Panc1 (cell line): ENCODE measurements around the gene RHOG. TPM values are rescaled to one million over a fixed set of nuclear protein-coding genes. Genes with fewer than 3 reads are reported as not detected.

ENCODE experiments used
- ATAC-seq: fragments of 200-7000 bp; cut with Tn5 transposase; 2 replicates; pipeline ENCODE4 v1.9.1; 2020; ENCODE audit warnings: mild to moderate bottlenecking, moderate library complexity
- BruUV-seq: library from RNA; stranded (reverse); fragments of 400-500 nt; replicated peaks from 2 replicates; lab custom pipeline; 2021; lab: Mats Ljungman, UMichigan
- CTCF ChIA-PET: fragments of 300-600 bp; sonication (Branson Sonifier 250); formaldehyde crosslinking; loops from one replicate; lab custom pipeline; 2022; ENCODE audit warnings: antibody characterized with exemption; lab: Charles Lee
- POLR2A ChIA-PET: fragments of 300-600 bp; sonication (Branson Sonifier 250); formaldehyde crosslinking; loops from one replicate; lab custom pipeline; 2022; ENCODE audit warnings: antibody characterized with exemption; lab: Charles Lee
- DNase-seq: peaks from one replicate; pipeline ENCODE4 v3.0.0-alpha.2; 2010; ENCODE audit warnings: low read depth, low spot score
- H3K27ac ChIP-seq: 2 replicates; pipeline ENCODE4 v1.5.1; 2011; ENCODE audit warnings: mild to moderate bottlenecking, low read length, inconsistent platforms
- H3K27me3 ChIP-seq: fragments of 200-500 bp; sonication (Bioruptor generic); 2 replicates; pipeline ENCODE4 v1.6.0; 2014; ENCODE audit warnings: low read length, inconsistent platforms; ENCODE audit not compliant: control insufficient read depth, insufficient read depth
- H3K36me3 ChIP-seq: fragments of 200-500 bp; sonication (Bioruptor generic); 2 replicates; pipeline ENCODE4 v1.5.1; 2014; ENCODE audit warnings: inconsistent platforms, mild to moderate bottlenecking, low read length, moderate library complexity; ENCODE audit not compliant: control insufficient read depth, insufficient read depth
- H3K4me1 ChIP-seq: 2 replicates; pipeline ENCODE4 v1.5.1; 2011; ENCODE audit warnings: inconsistent platforms, mild to moderate bottlenecking, low read length, moderate library complexity; ENCODE audit not compliant: control insufficient read depth, insufficient read depth
- H3K4me3 ChIP-seq, 2 experiments: 2 replicates each; pipeline ENCODE4 v1.5.1; 2011 to 2012; ENCODE audit warnings: low read depth in 2 of 2, low read length in 2 of 2, mild to moderate bottlenecking in 2 of 2, inconsistent platforms in 1 of 2, moderate library complexity in 1 of 2
- H3K9me3 ChIP-seq: fragments of 200-500 bp; sonication (Bioruptor generic); 2 replicates; pipeline ENCODE4 v1.5.1; 2014; ENCODE audit warnings: low read depth, mild to moderate bottlenecking, inconsistent platforms, low read length, moderate library complexity; ENCODE audit not compliant: control insufficient read depth, insufficient read depth
- POLR2AphosphoS5 ChIP-seq: IDR thresholded peaks from 2 replicates; pipeline ENCODE4 v1.6.1; 2012; ENCODE audit warnings: mild to moderate bottlenecking, low read depth, low read length, moderate library complexity
- SIN3A ChIP-seq: IDR thresholded peaks from 2 replicates; pipeline ENCODE4 v1.6.1; 2012; ENCODE audit warnings: low read depth, mild to moderate bottlenecking, low read length, moderate library complexity, borderline replicate concordance; ENCODE audit not compliant: insufficient read depth
- TCF7L2 ChIP-seq: IDR thresholded peaks from 2 replicates; pipeline ENCODE4 v1.6.1; 2011; ENCODE audit warnings: mild to moderate bottlenecking, low read depth, low read length, inconsistent platforms
- in situ Hi-C: cut with HindIII; loops from 2 replicates; pipeline ENCODE4 v1.10.0; 2016; ENCODE audit warnings: low sequenced_read_pairs, low pct_unique_long_range_greater_than_20kb
- intact Hi-C: fragments of 100-400 bp; cut with micrococcal nuclease; formaldehyde crosslinking; loops from one replicate; pipeline ENCODE4 v1.10.0; 2022; ENCODE audit not compliant: unreplicated experiment
- total RNA-seq: library from RNA; stranded (reverse); gene quantifications from one replicate; pipeline ENCODE4 v1.2.1, GENCODE V29; 2021; ENCODE audit not compliant: unreplicated experiment
- TF ChIP-seq, protein P1 (sequence below): fragments of 450-650 bp; IDR thresholded peaks from 2 replicates; pipeline ENCODE4 v1.5.1; 2017; ENCODE audit warnings: mild to moderate bottlenecking
- TF ChIP-seq, protein P2 (sequence below), 2 experiments: IDR thresholded peaks; 2 replicates each; pipeline ENCODE4 v1.6.1; 2011 to 2012; ENCODE audit warnings: low read depth in 2 of 2, control low read depth in 1 of 2, low read length in 1 of 2, mild to moderate bottlenecking in 1 of 2, moderate library complexity in 1 of 2; ENCODE audit not compliant: insufficient read depth in 1 of 2

Gene RHOG
- total RNA-seq, 1 experiment from 2014 or later: 156 TPM

DNA sequence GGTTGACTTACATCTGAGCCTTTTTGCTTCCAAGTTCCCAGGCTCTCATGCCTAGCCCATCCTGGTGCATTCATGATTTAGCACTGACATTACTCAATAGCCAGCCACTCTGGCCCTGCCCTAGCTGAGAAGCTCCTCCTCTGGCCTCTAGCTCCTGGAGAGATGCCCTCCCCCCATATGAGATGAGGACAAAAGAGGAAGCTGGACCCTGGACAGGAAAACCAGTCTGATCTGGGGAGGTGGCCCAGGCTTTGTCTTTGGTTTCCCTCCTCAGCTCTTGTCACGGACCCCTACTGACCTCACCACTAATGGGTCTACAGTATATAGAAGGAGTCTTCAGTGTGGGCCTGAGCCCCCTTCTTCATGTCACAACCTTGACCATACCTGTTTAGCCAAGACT lies 3.0 kb downstream of the RHOG start:
- in situ Hi-C loops: no loop called here
- H3K9me3 ChIP-seq: no peaks in the 10 kb centered on the region
- H3K36me3 ChIP-seq: 0 out of 2 replicates have a peak, but pooled peaks cover 2% of the 10 kb centered on the region
- no TSS peak for BruUV-seq
- DNase-seq (no peak), ATAC-seq (no peak)
- H3K27ac ChIP-seq: no peak overlapping the region
- POLR2A ChIA-PET: no interaction called here
- H3K4me3 ChIP-seq: no peak overlapping the region
- TF ChIP-seq POLR2AphosphoS5 (no peak), SIN3A (no peak), TCF7L2 (no peak)
- TF ChIP-seq, protein P1, sequence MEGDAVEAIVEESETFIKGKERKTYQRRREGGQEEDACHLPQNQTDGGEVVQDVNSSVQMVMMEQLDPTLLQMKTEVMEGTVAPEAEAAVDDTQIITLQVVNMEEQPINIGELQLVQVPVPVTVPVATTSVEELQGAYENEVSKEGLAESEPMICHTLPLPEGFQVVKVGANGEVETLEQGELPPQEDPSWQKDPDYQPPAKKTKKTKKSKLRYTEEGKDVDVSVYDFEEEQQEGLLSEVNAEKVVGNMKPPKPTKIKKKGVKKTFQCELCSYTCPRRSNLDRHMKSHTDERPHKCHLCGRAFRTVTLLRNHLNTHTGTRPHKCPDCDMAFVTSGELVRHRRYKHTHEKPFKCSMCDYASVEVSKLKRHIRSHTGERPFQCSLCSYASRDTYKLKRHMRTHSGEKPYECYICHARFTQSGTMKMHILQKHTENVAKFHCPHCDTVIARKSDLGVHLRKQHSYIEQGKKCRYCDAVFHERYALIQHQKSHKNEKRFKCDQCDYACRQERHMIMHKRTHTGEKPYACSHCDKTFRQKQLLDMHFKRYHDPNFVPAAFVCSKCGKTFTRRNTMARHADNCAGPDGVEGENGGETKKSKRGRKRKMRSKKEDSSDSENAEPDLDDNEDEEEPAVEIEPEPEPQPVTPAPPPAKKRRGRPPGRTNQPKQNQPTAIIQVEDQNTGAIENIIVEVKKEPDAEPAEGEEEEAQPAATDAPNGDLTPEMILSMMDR: no peak
- TF ChIP-seq, protein P2, sequence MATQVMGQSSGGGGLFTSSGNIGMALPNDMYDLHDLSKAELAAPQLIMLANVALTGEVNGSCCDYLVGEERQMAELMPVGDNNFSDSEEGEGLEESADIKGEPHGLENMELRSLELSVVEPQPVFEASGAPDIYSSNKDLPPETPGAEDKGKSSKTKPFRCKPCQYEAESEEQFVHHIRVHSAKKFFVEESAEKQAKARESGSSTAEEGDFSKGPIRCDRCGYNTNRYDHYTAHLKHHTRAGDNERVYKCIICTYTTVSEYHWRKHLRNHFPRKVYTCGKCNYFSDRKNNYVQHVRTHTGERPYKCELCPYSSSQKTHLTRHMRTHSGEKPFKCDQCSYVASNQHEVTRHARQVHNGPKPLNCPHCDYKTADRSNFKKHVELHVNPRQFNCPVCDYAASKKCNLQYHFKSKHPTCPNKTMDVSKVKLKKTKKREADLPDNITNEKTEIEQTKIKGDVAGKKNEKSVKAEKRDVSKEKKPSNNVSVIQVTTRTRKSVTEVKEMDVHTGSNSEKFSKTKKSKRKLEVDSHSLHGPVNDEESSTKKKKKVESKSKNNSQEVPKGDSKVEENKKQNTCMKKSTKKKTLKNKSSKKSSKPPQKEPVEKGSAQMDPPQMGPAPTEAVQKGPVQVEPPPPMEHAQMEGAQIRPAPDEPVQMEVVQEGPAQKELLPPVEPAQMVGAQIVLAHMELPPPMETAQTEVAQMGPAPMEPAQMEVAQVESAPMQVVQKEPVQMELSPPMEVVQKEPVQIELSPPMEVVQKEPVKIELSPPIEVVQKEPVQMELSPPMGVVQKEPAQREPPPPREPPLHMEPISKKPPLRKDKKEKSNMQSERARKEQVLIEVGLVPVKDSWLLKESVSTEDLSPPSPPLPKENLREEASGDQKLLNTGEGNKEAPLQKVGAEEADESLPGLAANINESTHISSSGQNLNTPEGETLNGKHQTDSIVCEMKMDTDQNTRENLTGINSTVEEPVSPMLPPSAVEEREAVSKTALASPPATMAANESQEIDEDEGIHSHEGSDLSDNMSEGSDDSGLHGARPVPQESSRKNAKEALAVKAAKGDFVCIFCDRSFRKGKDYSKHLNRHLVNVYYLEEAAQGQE (IDR thresholded peaks at IDR 0.05; ENCODE audit: insufficient read depth in 1 of 2, low read depth in 2 of 2, low read length in 1 of 2): no peak
- CTCF ChIA-PET: interaction anchor here (0.6 kb wide), 1 partner anchor 103 kb away, joined by 3 read pairs; no protein-coding TSS in a partner anchor
- intact Hi-C loops: no loop called here
- peaks cover 43% of the 10 kb centered on the region for H3K4me1 ChIP-seq
- H3K27me3 ChIP-seq: no peaks in the 10 kb centered on the region

DNA sequence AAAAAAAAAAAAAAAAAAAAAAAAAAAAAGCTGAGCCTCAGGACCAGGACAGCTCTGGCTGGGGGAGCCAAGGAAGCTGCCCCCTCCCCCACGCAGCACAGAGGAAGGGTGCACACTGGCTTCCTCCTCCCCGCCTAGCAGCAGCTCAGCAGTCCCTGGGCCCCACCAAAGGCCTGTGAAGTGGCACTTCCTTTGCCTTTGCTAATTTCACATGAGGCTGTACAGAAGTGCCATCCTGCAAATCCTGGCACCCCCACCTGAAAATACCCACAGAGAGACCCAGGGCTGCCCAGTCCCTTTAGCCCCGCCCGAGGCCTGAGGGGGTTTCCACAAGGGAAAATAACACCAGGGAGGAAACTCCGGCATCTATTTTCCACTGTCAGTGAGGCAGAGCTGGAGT lies 3.9 kb downstream of the RHOG start:
- no peak overlapping the region for H3K4me3 ChIP-seq
- H3K36me3 ChIP-seq: peaks cover 8% of the 10 kb centered on the region; the same call in 1 of the 2 replicates
- no peaks in the 10 kb centered on the region for H3K9me3 ChIP-seq
- DNase-seq: no peak
- in situ Hi-C loops (no loop called here), intact Hi-C loops (no loop called here)
- H3K4me1 ChIP-seq: peaks cover 43% of the 10 kb centered on the region
- no peak for ATAC-seq
- POLR2A ChIA-PET: interaction anchor here (0.6 kb wide), 1 partner anchor 53 kb away, joined by 19 read pairs; no protein-coding TSS in a partner anchor
- CTCF ChIA-PET: interaction anchor here (0.6 kb wide), 2 partner anchors 274 to 885 kb away, joined by 3 to 5 read pairs; no protein-coding TSS in a partner anchor
- H3K27ac ChIP-seq: no peak overlapping the region
- no peaks in the 10 kb centered on the region for H3K27me3 ChIP-seq
- BruUV-seq: no TSS peak
- TF ChIP-seq, protein P1: no peak
- TF ChIP-seq, protein P2 (IDR thresholded peaks at IDR 0.05; ENCODE audit: insufficient read depth in 1 of 2, low read depth in 2 of 2, low read length in 1 of 2): no peak
